Activated naive CD8-positive, alpha-beta T cell treated with anti-CD3 and anti-CD28 coated beads, Interleukin-2, amount 10 ng/mL, durations not matched to agents 7 days and 5 days (primary cell): ENCODE data around the gene NRG4. TPM values are rescaled to one million over a fixed set of nuclear protein-coding genes. Genes with fewer than 3 reads are reported as not detected.
"Not testable (repeated sequence)": the region's sequence is repeated elsewhere in the genome, so short reads cannot be mapped to it uniquely, and the experiment has no call there.

ENCODE experiments used
- ATAC-seq: fragments of 150-1000 bp; cut with Tn5 transposase; one replicate; pipeline ENCODE4 v1.10.0; 2021; ENCODE audit warnings: low read depth, moderate library complexity
- POLR2A ChIA-PET: fragments of 350-600 bp; sonication (Branson Sonifier 250); formaldehyde crosslinking; loops from one replicate; lab custom pipeline; 2021; ENCODE audit warnings: antibody characterized with exemption; lab: Charles Lee
- DNase-seq: peaks from one replicate; pipeline ENCODE4 v3.0.0; 2021
- H3K27ac Mint-ChIP-seq: one replicate; pipeline ENCODE4 v1.8.0; 2022; ENCODE audit warnings: mild to moderate bottlenecking, mixed read lengths
- H3K27me3 Mint-ChIP-seq: one replicate; pipeline ENCODE4 v1.8.0; 2022; ENCODE audit warnings: mild to moderate bottlenecking, moderate library complexity, mixed read lengths
- H3K36me3 Mint-ChIP-seq: one replicate; pipeline ENCODE4 v1.8.0; 2021; ENCODE audit warnings: mild to moderate bottlenecking, mixed read lengths
- H3K4me1 Mint-ChIP-seq: one replicate; pipeline ENCODE4 v1.8.0; 2021; ENCODE audit warnings: mixed read lengths
- H3K4me3 Mint-ChIP-seq: one replicate; pipeline ENCODE4 v1.8.0; 2022; ENCODE audit warnings: mild to moderate bottlenecking, moderate library complexity, mixed read lengths
- H3K9me3 Mint-ChIP-seq: one replicate; pipeline ENCODE4 v1.8.0; 2021; ENCODE audit warnings: mixed read lengths
- total RNA-seq, 2 experiments: library from RNA; stranded (reverse); gene quantifications; one replicate each; pipeline ENCODE4 v1.2.3, GENCODE V29; 2021

The NRG4 gene
- total RNA-seq, 2 experiments from 2014 or later, result not detected

- POLR2A ChIA-PET, result no interaction called here
- DNase-seq (no peak), ATAC-seq (no peak)
- Mint-ChIP-seq H3K9me3 (no peaks in the 10 kb centered on the region), H3K36me3 (no peaks in the 10 kb centered on the region), H3K27ac (no peak overlapping the region), H3K27me3 (peaks cover 33% of the 10 kb centered on the region), H3K4me3 (no peak overlapping the region), H3K4me1 (no peaks in the 10 kb centered on the region)
These were observed 19.8 kb upstream of the NRG4 start for GRCh38 chr15:76032046-76032445.

GRCh38 chr15:76024021-76024768 is 12.0 kb upstream of the NRG4 start:
- DNase-seq (no peak), ATAC-seq (no peak)
- no peak overlapping the region for H3K4me3 Mint-ChIP-seq
- H3K27me3 Mint-ChIP-seq, result peaks cover 26% of the 10 kb centered on the region
- H3K27ac Mint-ChIP-seq, result no peak overlapping the region
- POLR2A ChIA-PET, result no interaction called here
- peaks cover 2% of the 10 kb centered on the region for H3K36me3 Mint-ChIP-seq
- H3K9me3 Mint-ChIP-seq, result peaks cover 10% of the 10 kb centered on the region
- H3K4me1 Mint-ChIP-seq, result no peaks in the 10 kb centered on the region

DNA sequence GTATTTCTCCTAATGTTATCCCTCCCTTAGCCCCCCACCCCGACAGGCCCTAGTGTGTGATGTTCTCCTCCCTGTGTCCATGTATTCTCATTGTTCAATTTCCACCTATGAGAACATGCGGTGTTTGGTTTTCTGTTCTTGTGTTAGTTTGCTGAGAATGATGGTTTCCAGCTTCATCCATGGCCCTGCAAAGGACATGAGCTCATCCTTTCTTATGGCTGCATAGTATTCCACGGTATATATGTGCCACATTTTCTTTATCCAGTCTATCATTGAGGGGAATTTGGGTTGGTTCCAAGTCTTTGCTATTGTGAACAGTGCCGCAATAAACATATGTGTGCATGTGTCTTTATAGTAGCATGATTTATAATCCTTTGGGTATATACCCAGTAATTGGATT is 1.2 kb upstream of the NRG4 start:
- H3K36me3 Mint-ChIP-seq, DNase-seq, H3K27ac Mint-ChIP-seq, ATAC-seq, H3K4me3 Mint-ChIP-seq, POLR2A ChIA-PET, H3K4me1 Mint-ChIP-seq: not testable (repeated sequence)
- peaks cover 54% of the 10 kb centered on the region for H3K27me3 Mint-ChIP-seq
- peaks cover 14% of the 10 kb centered on the region for H3K9me3 Mint-ChIP-seq

DNA sequence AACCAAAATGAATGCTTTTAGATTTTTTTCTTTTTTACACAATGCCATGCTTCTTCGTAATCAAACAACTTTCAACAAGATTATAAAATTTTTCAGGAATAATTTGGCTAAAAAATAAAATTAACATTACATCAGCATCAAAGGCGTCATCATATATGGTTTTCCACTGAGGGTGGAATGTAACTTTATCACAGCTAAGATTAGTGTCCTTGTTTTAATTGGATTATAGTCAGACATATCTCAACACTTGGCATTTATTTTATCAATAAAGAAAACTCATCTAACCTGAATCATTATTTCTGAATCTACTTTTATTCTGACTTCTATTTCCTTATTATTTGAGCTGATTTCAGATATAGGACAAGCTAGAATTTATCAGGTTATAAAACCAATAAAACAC is 1.6 kb downstream of the NRG4 start:
- no peak overlapping the region for H3K27ac Mint-ChIP-seq
- POLR2A ChIA-PET, result no interaction called here
- peaks cover 3% of the 10 kb centered on the region for H3K9me3 Mint-ChIP-seq
- ATAC-seq, result no peak
- H3K4me3 Mint-ChIP-seq, result no peak overlapping the region
- H3K4me1 Mint-ChIP-seq, result no peaks in the 10 kb centered on the region
- peaks cover 54% of the 10 kb centered on the region for H3K27me3 Mint-ChIP-seq
- no peaks in the 10 kb centered on the region for H3K36me3 Mint-ChIP-seq
- DNase-seq, result no peak

DNA sequence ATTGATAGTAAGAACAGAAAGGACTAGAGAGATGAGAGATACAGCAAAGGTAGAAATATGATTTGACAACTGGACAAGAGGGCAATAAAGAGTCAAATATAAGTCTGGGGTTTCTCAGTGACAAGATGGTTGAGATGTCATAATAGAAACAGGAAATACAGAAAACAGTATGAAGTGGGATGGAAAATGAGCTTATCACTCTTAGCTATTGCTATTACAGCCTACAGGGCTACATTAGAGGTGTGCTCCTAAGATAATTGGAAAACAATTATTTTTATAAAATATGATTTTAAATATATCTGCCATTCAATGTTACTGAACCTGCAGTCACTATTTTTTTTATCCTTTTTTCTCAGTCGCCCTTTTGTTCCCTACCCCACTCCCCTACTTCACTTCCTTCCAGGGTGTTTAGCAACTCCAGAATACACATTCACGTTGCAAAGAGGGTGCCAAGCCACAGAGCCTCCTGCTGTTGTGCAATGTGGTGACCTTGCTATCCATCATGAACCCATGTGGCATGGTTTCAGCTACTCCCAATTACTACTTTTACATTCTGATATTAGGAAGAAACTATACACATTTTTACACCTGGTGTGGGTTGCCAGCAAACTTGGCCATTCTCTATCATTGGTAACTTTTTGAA is 6.0 kb downstream of the NRG4 start:
- POLR2A ChIA-PET, result no interaction called here
- no peaks in the 10 kb centered on the region for H3K36me3 Mint-ChIP-seq
- H3K4me1 Mint-ChIP-seq, result no peaks in the 10 kb centered on the region
- ATAC-seq (no peak), DNase-seq (no peak)
- H3K27ac Mint-ChIP-seq, result no peak overlapping the region
- H3K27me3 Mint-ChIP-seq, result peaks cover 51% of the 10 kb centered on the region
- no peaks in the 10 kb centered on the region for H3K9me3 Mint-ChIP-seq
- no peak overlapping the region for H3K4me3 Mint-ChIP-seq

DNA sequence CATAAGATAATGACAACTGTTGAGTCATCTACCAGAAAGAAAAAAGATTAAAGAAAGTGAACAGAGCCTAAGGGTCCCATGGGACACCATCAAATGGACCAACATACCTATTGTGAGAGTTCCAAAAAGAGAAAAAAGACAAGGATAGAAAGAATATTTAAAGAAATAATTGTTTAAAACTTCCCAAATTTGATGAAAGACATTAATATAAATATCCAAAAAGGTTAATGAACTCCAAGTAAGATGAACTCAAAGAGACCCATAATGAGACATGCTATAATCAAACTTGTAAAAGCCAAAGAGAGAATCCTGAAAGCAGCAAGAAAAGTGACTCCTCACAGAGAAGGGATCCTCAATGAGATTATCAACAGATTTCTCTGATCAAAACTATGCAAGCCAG is 8.9 kb downstream of the NRG4 start:
- POLR2A ChIA-PET, result no interaction called here
- DNase-seq (no peak), ATAC-seq (no peak)
- H3K4me3 Mint-ChIP-seq, result no peak overlapping the region
- no peaks in the 10 kb centered on the region for H3K9me3 Mint-ChIP-seq
- H3K27me3 Mint-ChIP-seq, result peaks cover 45% of the 10 kb centered on the region
- no peaks in the 10 kb centered on the region for H3K36me3 Mint-ChIP-seq
- no peak overlapping the region for H3K27ac Mint-ChIP-seq
- no peaks in the 10 kb centered on the region for H3K4me1 Mint-ChIP-seq

DNA sequence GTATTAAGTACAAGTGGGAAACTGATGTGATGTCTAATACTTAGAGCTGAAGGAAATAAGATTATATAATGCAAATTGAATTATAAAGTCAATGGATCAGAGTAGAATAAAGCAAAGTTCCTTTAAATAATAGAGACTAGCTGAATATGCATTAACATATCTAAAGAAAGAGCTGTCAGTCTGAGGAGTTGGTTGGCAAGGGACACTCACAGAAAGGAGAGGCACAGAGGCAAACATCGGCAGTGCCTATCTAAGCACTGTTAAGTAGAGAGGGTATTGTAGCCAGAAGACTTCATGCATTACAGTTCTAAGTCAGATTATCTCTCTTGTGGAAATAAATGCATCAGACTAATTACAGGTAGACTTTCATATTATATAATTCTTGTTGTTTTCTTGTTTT is 16.6 kb downstream of the NRG4 start:
- POLR2A ChIA-PET, result no interaction called here
- Mint-ChIP-seq H3K36me3 (no peaks in the 10 kb centered on the region), H3K9me3 (peaks cover 1% of the 10 kb centered on the region), H3K4me3 (no peak overlapping the region), H3K4me1 (no peaks in the 10 kb centered on the region), H3K27me3 (peaks cover 19% of the 10 kb centered on the region), H3K27ac (no peak overlapping the region)
- DNase-seq (no peak), ATAC-seq (no peak)

DNA sequence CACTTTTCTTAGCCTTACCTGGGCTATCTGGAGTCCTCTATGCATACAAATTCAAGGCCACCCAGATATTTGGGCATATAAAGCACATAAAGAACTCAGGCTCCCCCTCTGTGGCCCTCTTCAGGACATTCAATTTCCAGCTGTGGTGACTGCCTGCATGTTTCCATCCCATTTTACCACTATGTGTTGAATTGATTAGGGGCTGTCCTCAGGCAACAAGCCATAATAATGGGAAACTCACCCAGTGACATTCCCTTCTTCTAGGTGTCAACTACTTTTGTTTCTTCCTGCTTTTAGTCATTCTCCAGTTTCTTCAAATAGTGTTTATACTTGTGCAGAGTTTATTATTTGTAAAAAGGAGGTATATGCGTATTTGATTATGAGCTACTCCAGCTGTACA is 18.0 kb downstream of the NRG4 start:
- DNase-seq (no peak), ATAC-seq (no peak)
- Mint-ChIP-seq H3K27me3 (peaks cover 19% of the 10 kb centered on the region), H3K36me3 (no peaks in the 10 kb centered on the region), H3K4me3 (no peak overlapping the region), H3K9me3 (peaks cover 1% of the 10 kb centered on the region), H3K27ac (no peak overlapping the region), H3K4me1 (no peaks in the 10 kb centered on the region)
- POLR2A ChIA-PET, result no interaction called here

GRCh38 chr15:75992897-75993296 is 19.3 kb downstream of the NRG4 start:
- POLR2A ChIA-PET, result no interaction called here
- Mint-ChIP-seq H3K36me3 (peaks cover 1% of the 10 kb centered on the region), H3K9me3 (peaks cover 1% of the 10 kb centered on the region), H3K4me3 (no peak overlapping the region), H3K4me1 (peaks cover 2% of the 10 kb centered on the region), H3K27ac (no peak overlapping the region), H3K27me3 (peaks cover 12% of the 10 kb centered on the region)
- DNase-seq, result no peak
- ATAC-seq, result no peak

GRCh38 chr15:75989875-75990274 is 22.3 kb downstream of the NRG4 start:
- Mint-ChIP-seq H3K36me3 (peaks cover 1% of the 10 kb centered on the region), H3K27me3 (peaks cover 4% of the 10 kb centered on the region), H3K4me1 (peaks cover 2% of the 10 kb centered on the region), H3K9me3 (peaks cover under 1% of the 10 kb centered on the region), H3K4me3 (no peak overlapping the region), H3K27ac (no peak overlapping the region)
- ATAC-seq (no peak), DNase-seq (no peak)
- POLR2A ChIA-PET, result no interaction called here

DNA sequence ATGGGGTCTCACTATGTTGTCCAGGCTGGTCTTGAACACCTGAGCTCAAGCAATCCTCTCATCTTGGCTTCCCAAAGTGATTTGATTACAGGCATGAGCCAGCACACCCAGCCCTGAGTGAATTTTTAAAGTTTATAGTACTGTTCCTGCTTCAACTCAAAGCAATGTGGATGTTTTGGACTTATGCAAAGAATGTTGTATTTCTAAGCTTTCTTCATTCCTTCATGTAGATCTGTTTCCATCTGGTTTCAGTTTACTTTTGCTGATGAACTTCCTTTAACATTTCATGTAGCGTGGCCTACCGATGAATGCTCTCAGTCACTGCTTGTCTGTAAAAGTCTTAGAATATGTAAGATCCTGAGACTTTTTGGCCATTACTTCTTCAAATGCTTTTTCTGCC is 23.2 kb downstream of the NRG4 start:
- Mint-ChIP-seq H3K27ac (no peak overlapping the region), H3K36me3 (peaks cover 1% of the 10 kb centered on the region), H3K9me3 (no peaks in the 10 kb centered on the region), H3K4me3 (no peak overlapping the region), H3K4me1 (peaks cover 2% of the 10 kb centered on the region), H3K27me3 (no peaks in the 10 kb centered on the region)
- ATAC-seq, result no peak
- POLR2A ChIA-PET, result no interaction called here
- no peak for DNase-seq

DNA sequence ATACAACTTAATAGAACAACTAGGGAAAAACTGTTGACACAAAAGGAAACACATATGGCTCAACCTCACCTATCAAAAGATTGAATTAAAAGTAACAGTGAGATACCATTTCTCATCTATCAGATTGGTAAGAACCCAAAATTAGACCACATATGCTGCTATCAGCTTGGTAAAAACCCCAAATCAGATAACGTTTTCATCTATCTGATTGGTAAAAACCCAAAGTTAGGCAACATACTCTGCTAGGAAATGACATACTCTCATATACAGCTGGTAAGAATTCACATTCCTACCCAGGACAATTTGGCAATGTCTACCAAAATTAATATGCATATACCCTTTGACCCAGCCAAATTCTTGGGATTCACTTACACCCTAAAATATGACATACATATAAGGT is 26.3 kb downstream of the NRG4 start:
- Mint-ChIP-seq H3K27ac (no peak overlapping the region), H3K4me3 (no peak overlapping the region), H3K36me3 (peaks cover 1% of the 10 kb centered on the region), H3K4me1 (peaks cover 2% of the 10 kb centered on the region), H3K27me3 (peaks cover 10% of the 10 kb centered on the region), H3K9me3 (no peaks in the 10 kb centered on the region)
- POLR2A ChIA-PET, result no interaction called here
- ATAC-seq (no peak), DNase-seq (no peak)

DNA sequence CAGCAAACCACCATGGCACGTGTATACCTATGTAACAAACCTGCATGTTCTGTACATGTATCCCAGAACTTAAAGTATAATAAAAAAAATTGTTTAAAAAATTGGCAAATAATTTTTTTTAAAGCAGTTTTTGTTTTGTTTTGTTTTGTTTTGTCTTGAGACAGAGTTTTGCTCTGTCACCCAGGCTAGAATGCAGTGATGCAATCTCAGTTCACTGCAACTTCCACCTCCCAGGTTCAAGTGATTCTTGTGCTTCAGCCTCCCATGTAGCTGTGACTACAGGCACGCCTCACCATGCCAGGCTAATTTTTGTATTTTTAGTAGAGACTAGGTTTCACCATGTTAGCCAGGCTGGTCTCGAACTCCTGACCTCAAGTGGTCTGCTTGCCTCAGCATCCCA is 27.5 kb downstream of the NRG4 start:
- H3K4me1 Mint-ChIP-seq, DNase-seq, H3K9me3 Mint-ChIP-seq, ATAC-seq, H3K27ac Mint-ChIP-seq, H3K4me3 Mint-ChIP-seq, H3K36me3 Mint-ChIP-seq, POLR2A ChIA-PET: not testable (repeated sequence)
- H3K27me3 Mint-ChIP-seq, result peaks cover 19% of the 10 kb centered on the region

GRCh38 chr15:75982468-75982867 is 29.8 kb downstream of the NRG4 start:
- POLR2A ChIA-PET, result no interaction called here
- Mint-ChIP-seq H3K27me3 (peaks cover 24% of the 10 kb centered on the region), H3K9me3 (no peaks in the 10 kb centered on the region), H3K4me1 (no peaks in the 10 kb centered on the region), H3K36me3 (no peaks in the 10 kb centered on the region), H3K27ac (no peak overlapping the region), H3K4me3 (no peak overlapping the region)
- ATAC-seq, result no peak
- no peak for DNase-seq
